Endodermal cell (in vitro differentiated cells): ENCODE measurements around the gene NFATC2. TPM values are rescaled to one million over a fixed set of nuclear protein-coding genes. Genes with fewer than 3 reads are reported as not detected.
A peak's percentile ranks its signal among the peaks of the same experiment; 100 is the strongest.

Experiments used
- DNase-seq: peaks from one replicate; pipeline ENCODE4 v3.0.0-alpha.2; 2017
- H3K27ac ChIP-seq: 2 replicates; pipeline ENCODE4 v1.5.1; 2013; ENCODE audit warnings: mild to moderate bottlenecking, low read depth, low read length, moderate library complexity
- H3K27me3 ChIP-seq: 2 replicates; pipeline ENCODE4 v1.6.1; 2013; ENCODE audit warnings: mild to moderate bottlenecking, low read length, moderate library complexity; ENCODE audit not compliant: insufficient read depth, control insufficient read depth, poor library complexity, severe bottlenecking
- H3K36me3 ChIP-seq: 2 replicates; pipeline ENCODE4 v1.7.0; 2013; ENCODE audit warnings: mild to moderate bottlenecking, low read length, moderate library complexity; ENCODE audit not compliant: control insufficient read depth, insufficient read depth
- H3K4me1 ChIP-seq: one replicate; pipeline ENCODE4 v1.7.0; 2013; ENCODE audit warnings: low read length; ENCODE audit not compliant: control insufficient read depth, insufficient read depth
- H3K4me3 ChIP-seq: 2 replicates; pipeline ENCODE4 v1.5.1; 2013; ENCODE audit warnings: mild to moderate bottlenecking, low read length, moderate library complexity
- H3K9ac ChIP-seq: 2 replicates; pipeline ENCODE4 v1.6.1; 2013; ENCODE audit warnings: mild to moderate bottlenecking, low read length, moderate library complexity; ENCODE audit not compliant: poor library complexity, severe bottlenecking; ENCODE audit errors: extremely low read depth
- H3K9me3 ChIP-seq: 2 replicates; pipeline ENCODE4 v1.6.1; 2013; ENCODE audit warnings: mild to moderate bottlenecking, low read length, moderate library complexity; ENCODE audit not compliant: control insufficient read depth
- H3K27ac Mint-ChIP-seq: 2 replicates; pipeline ENCODE4 v1.8.0; 2020; ENCODE audit warnings: mixed read lengths
- H3K27me3 Mint-ChIP-seq: 2 replicates; pipeline ENCODE4 v1.8.0; 2021; ENCODE audit warnings: mild to moderate bottlenecking, mixed read lengths; ENCODE audit not compliant: insufficient read depth
- H3K36me3 Mint-ChIP-seq: 2 replicates; pipeline ENCODE4 v1.8.0; 2020; ENCODE audit warnings: low read depth, mixed read lengths
- H3K4me1 Mint-ChIP-seq: 2 replicates; pipeline ENCODE4 v1.8.0; 2020; ENCODE audit warnings: mixed read lengths
- H3K4me3 Mint-ChIP-seq: 2 replicates; pipeline ENCODE4 v1.8.0; 2020; ENCODE audit warnings: mild to moderate bottlenecking, moderate library complexity, mixed read lengths
- H3K9me3 Mint-ChIP-seq: 2 replicates; pipeline ENCODE4 v1.8.0; 2020; ENCODE audit warnings: mild to moderate bottlenecking, mixed read lengths
- CTCF ChIP-seq: fragments of 200-600 bp; sonication (generic); conservative IDR thresholded peaks from 2 replicates; pipeline ENCODE4 v1.5.0; 2021; ENCODE audit warnings: antibody characterized with exemption, mild to moderate bottlenecking
- WGBS, 2 experiments: methylation state at CpG; one replicate each; pipeline versions ENCODE4 v1.1.5 to v1.1.7; 2013; ENCODE audit warnings: missing lambda C conversion rate in 2 of 2, mixed read lengths in 1 of 2; ENCODE audit not compliant: insufficient coverage in 1 of 2, insufficient read length in 1 of 2; 5-methylcytosine and 5-hydroxymethylcytosine counted together
- total RNA-seq, 2 donors: library from RNA; stranded (reverse); fragmentation: NEBNext Ultra II Directional in 1 of 2; extraction: Animal tissue kit (Norgen Biotek cat#: 25700) in 1 of 2; gene quantifications; 2 replicates in 1 of 2; 3 replicates in 1 of 2; pipeline ENCODE4 v1.2.1, GENCODE V29; 2021

The NFATC2 gene
- total RNA-seq, 2 donors from 2014 or later, result 1.5 to 2.1 TPM

GRCh38 chr20:51563486-51564332 lies 21.2 kb upstream of the NFATC2 start:
- no peaks in the 10 kb centered on the region for H3K9me3 ChIP-seq
- H3K4me1 ChIP-seq, result peaks cover 6% of the 10 kb centered on the region
- H3K4me3 Mint-ChIP-seq, result peak overlapping the region; percentile 59
- H3K27me3 Mint-ChIP-seq, result peaks cover 67% of the 10 kb centered on the region
- peaks cover 46% of the 10 kb centered on the region for H3K27me3 ChIP-seq
- 41 to 50% methylated on average over 10 to 15 of the region's 15 CpGs for WGBS, 2 experiments
- no peak overlapping the region for H3K27ac Mint-ChIP-seq
- peak; percentile 52 for TF ChIP-seq CTCF
- no peaks in the 10 kb centered on the region for H3K36me3 ChIP-seq
- no peaks in the 10 kb centered on the region for H3K9me3 Mint-ChIP-seq
- H3K9ac ChIP-seq, result peak overlapping the region; percentile 71
- no peak overlapping the region for H3K27ac ChIP-seq
- peaks cover 21% of the 10 kb centered on the region for H3K4me1 Mint-ChIP-seq
- H3K36me3 Mint-ChIP-seq, result no peaks in the 10 kb centered on the region
- DNase-seq, result peak; percentile 88
- H3K4me3 ChIP-seq, result peak overlapping the region; percentile 84

- peaks cover 21% of the 10 kb centered on the region for H3K4me1 Mint-ChIP-seq
- no peaks in the 10 kb centered on the region for H3K9me3 Mint-ChIP-seq
- no peaks in the 10 kb centered on the region for H3K36me3 Mint-ChIP-seq
- Histone ChIP-seq H3K4me3 (peak overlapping the region; percentile 84), H3K9me3 (no peaks in the 10 kb centered on the region), H3K36me3 (no peaks in the 10 kb centered on the region), H3K27ac (no peak overlapping the region), H3K9ac (peak overlapping the region; percentile 71), H3K4me1 (peaks cover 6% of the 10 kb centered on the region), H3K27me3 (peaks cover 47% of the 10 kb centered on the region)
- DNase-seq, result no peak
- whole genome bisulfite sequencing, 2 experiments, result 19% methylated on average over 9 of the region's 9 CpGs; no CpG with 5 or more reads in 1 of the 2 experiments
- TF ChIP-seq CTCF, result no peak
- H3K4me3 Mint-ChIP-seq, result peak overlapping the region; percentile 59
- peaks cover 66% of the 10 kb centered on the region for H3K27me3 Mint-ChIP-seq
- H3K27ac Mint-ChIP-seq, result no peak overlapping the region
Measured at GRCh38 chr20:51563174-51563485, 20.6 kb upstream of the NFATC2 start.

- Histone ChIP-seq H3K4me1 (peaks cover 6% of the 10 kb centered on the region), H3K9ac (peak overlapping the region; percentile 71), H3K9me3 (no peaks in the 10 kb centered on the region), H3K27me3 (peaks cover 47% of the 10 kb centered on the region), H3K27ac (peak overlapping the region; percentile 41), H3K36me3 (no peaks in the 10 kb centered on the region), H3K4me3 (peak overlapping the region; percentile 84)
- H3K4me1 Mint-ChIP-seq, result peaks cover 21% of the 10 kb centered on the region
- H3K36me3 Mint-ChIP-seq, result no peaks in the 10 kb centered on the region
- 0% methylated on average over 51 to 76 of the region's 76 CpGs for WGBS, 2 experiments
- TF ChIP-seq CTCF, result peak; percentile 59
- DNase-seq, result peak; percentile 91
- H3K27me3 Mint-ChIP-seq, result peaks cover 65% of the 10 kb centered on the region
- H3K4me3 Mint-ChIP-seq, result peak overlapping the region; percentile 59
- peak overlapping the region; percentile 90 for H3K27ac Mint-ChIP-seq
- H3K9me3 Mint-ChIP-seq, result no peaks in the 10 kb centered on the region
Measured at GRCh38 chr20:51562332-51563173, 20.0 kb upstream of the NFATC2 start.
